ENCODE results near the gene ELMO1.
A peak's percentile ranks its signal among the peaks of the same experiment; 100 is the strongest.

ELMO1 gene

GRCh38 chr7:37056234-37056912 is 392.3 kb downstream of the ELMO1 start:
- no peak for DNase-seq (ENCODE audit: low read depth in 3 of 3)

GRCh38 chr7:37054624-37055241 is 393.9 kb downstream of the ELMO1 start:
- DNase-seq (ENCODE audit: low read depth in 3 of 3) = no peak

DNA sequence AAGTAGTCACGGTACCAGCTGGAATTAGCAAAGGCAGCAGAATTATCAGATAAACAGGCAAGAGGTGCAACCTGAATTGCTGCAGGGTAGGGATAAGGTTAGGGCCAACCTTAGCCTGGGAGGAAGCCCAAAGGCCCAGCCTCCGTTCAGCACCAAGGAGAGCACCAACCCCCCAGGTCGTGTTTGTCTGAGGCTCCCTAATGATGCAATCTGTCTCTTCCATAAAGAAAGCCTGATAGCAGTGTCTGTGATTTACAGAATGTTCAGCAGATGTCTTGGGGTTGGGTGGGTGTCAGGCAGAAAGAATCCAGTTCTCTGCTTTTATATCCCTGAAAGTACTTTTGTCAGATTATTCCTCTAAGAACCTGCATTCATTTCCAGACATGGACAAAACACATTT is 396.0 kb downstream of the ELMO1 start:
- DNase-seq (ENCODE audit: low read depth in 3 of 3) = no peak

- no peak for DNase-seq (ENCODE audit: low read depth in 3 of 3)
Measured at GRCh38 chr7:37050801-37051200, 397.9 kb downstream of the ELMO1 start.

DNA sequence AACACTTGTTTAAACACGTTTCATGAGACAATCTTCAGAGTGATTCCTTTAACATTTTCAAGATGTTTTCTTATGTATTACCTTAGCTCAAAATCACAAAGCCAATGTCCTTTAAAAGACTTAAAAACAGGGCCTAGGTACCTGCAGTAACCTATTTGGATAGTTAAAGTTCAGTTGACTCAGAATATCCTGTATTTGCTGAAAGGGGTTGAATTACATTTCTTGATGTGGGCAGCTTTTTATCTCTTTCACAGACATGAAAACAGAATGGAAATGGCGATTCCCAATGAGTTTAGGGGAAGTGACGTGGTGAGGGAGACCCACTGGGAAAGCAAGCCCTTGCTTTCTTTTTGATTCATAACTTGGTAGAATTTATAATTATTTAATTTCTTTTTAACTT is 400.0 kb downstream of the ELMO1 start:
- DNase-seq (ENCODE audit: low read depth in 3 of 3) = no peak

GRCh38 chr7:37047260-37047659 is 401.4 kb downstream of the ELMO1 start:
- no peak for DNase-seq (ENCODE audit: low read depth in 3 of 3)

DNA sequence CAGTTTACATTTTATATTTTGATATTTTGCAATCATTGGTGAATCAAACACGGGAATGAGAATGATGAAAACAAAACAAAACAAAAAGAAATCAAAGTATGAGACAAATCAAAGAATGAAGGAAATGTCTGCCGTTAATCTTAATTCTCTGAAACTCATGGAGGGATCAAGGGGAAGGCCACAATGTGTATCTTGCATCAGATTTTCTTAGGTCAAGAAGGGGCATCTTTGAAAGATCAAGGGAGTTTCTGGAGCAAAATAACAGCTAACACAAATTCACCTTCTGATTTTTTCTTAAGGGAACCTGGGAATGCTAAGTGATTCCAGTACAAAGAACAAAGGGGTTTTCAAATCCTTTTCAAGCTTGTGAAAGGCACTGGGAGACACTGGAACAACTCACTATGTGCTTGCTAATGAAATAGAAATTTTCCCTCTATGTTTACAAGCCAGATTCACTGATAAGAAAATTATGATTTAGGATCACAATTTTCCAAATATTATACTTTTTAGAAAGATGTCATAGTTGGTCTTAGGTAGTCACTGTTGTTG is 402.1 kb downstream of the ELMO1 start:
- DNase-seq (ENCODE audit: low read depth in 3 of 3) = no peak

GRCh38 chr7:37045681-37046179 is 402.9 kb downstream of the ELMO1 start:
- no peak for DNase-seq (ENCODE audit: low read depth in 3 of 3)

- DNase-seq (ENCODE audit: low read depth in 3 of 3) = no peak
Measured at GRCh38 chr7:37041461-37041860, 407.2 kb downstream of the ELMO1 start.

GRCh38 chr7:37040330-37040729 is 408.3 kb downstream of the ELMO1 start:
- no peak for DNase-seq (ENCODE audit: low read depth in 3 of 3)

- no peak for DNase-seq (ENCODE audit: low read depth in 3 of 3)
Measured at GRCh38 chr7:37039131-37039749, 409.4 kb downstream of the ELMO1 start.

DNA sequence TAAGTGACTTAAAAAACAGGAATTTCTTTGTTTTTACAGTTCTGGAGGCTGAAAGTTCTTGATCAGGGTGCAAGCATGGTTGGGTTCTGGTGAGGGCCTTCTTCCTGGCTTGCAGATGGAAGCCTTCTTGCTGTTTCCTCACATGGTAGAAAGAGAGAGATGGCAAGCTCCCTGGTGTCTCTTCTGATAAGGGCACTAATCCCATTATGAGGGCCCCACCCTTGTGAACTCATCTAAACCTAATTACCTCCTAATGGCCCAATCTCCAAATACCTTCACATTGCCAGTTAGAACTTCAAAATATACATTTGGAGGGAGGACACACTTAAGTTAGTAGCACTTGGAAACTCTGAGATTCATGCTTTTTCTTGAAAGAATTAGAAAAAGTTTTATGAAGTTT is 410.0 kb downstream of the ELMO1 start:
- DNase-seq (ENCODE audit: low read depth in 3 of 3) = no peak

DNA sequence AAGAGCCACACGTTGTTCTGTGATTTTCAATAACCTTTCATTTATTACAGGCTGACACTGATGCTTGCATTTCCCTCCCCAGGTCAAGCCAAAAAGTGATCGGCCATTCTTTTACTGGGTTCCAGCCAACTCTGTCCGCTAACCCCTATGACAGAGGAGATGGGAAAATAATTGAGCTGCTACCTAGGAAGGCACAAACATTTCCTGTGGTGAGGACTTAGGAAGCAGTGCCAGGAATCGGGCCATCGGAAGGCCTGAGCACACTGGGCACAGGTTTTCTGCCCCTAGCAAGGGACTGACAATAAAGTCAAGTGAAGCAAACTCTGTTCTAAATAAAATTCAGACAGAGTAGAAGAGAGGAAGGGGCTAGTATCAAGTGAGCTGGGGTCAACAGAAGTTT is 411.4 kb downstream of the ELMO1 start:
- DNase-seq (ENCODE audit: low read depth in 3 of 3) = no peak

DNA sequence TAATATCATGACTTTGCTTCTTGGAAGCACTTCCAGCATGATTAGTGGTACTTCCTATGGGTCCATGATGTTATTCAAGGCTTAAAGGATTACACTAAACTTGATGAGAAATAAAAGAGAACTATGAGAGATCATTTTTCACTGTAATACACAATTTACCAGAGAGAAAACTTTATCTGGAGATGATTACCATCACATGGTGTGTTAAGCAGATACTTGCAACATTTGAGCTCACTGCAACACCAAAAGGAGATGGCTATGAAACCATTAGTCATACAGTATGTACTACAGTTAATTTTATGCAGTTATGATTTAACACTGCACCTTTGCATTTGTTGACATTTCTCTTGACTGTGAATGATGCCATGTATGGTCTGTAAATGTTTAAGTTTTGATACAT is 413.0 kb downstream of the ELMO1 start:
- DNase-seq (ENCODE audit: low read depth in 3 of 3) = no peak

DNA sequence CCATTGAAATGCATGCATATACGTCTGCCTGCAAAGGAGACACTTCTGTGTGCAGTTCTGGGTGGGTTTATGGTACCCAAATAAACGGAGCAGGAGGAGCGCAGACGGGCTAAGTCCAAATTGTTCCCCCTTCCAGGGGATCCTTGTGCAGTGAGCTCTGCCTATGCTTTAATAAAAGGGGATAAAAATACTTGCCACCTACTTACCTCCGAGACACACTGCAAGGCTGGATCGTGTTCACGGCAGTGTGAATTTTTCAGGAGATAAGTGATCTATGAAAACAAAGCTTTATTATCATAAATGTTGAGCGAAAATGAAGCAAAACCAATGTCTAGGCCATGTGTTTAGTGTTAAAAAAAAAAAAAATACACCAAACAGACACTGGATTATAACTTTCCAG is 415.5 kb downstream of the ELMO1 start:
- no peak for DNase-seq (ENCODE audit: low read depth in 3 of 3)

- DNase-seq (ENCODE audit: low read depth in 3 of 3) = no peak
Measured at GRCh38 chr7:37032258-37032601, 416.4 kb downstream of the ELMO1 start.

- peak; percentile 25 to 41 (median 26) for DNase-seq (ENCODE audit: low read depth in 3 of 3)
Measured at GRCh38 chr7:37031571-37032257, 416.9 kb downstream of the ELMO1 start.

DNA sequence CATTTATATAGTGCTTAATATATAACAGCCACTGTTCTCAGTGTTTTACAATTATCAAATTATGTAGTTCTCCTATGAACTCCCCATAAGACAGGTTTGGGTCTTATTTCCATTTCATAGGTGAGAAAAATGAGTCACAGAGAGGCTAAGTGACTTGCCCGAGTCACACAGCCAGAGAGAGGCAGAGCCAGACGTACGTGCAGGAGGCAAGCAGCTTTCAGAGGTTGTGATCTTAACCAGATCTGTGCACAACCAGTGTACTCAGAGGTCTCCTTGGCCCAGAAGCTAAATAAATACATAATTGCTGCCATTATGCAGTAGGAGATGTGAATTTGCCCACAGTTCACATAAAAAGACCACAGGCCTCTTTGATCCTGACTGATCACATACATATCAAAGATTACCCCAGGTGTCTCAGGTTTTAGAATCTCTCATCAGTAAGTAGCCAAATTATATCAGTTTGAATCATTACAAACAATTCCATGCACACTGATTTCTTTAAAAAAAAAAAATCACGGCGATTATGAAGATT is 419.7 kb downstream of the ELMO1 start:
- DNase-seq (ENCODE audit: low read depth in 3 of 3) = peak in 2 of 3 experiments; percentile 6 to 40

DNA sequence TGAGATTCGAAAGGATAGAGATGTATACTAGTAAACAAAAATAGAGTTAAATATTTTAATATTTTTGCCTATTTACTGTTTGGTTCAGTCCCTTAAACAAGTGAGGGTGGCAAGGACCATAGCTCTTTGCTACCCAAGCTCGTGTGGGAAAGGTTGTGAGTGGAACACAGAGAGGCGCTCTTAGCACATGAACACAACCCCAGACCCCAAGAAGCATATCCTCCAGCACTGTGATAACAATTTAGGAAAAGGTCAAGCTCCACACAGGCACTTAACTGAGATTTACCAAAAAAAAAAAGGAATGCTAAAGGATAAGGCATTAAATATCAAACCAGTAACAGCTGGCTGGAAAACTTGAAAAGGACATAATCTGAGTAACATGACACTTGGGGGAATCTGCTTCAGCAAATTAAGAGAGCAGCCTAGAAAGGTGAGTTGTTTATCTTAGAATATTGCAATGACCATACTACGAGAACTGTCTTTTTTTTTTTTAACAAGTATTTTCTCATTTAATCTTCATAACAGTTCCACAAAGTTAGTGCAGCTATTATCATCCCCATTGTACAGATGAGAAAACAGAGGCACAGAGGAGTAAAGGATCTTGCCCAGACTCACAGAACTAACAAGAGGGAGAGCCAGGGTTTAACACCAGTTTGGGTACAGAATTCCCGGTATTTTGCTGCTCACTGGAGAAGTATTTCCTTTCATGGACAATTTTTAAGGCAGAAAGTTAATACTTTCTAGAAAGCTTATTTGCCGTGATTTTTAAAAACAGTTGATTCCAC is 420.9 kb downstream of the ELMO1 start:
- no peak for DNase-seq (ENCODE audit: low read depth in 3 of 3)

DNA sequence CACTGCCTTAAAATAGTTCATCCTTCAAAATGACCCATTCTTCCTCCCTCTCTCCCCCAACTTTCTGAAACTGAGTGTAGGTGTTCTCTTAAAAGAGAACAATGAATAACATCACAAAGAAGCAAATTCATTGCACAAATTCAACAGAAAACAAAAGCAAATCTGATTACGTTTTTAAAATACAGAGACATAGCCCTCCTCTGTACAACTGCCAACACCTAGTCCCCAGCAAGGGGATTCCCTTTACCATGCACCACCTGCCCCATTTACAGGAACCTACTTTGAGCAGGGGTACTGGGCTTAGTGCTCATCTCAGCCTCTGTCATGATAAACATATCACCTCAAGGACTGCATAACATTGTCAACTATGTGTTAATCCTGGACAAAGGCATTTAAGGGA is 421.6 kb downstream of the ELMO1 start:
- no peak for DNase-seq (ENCODE audit: low read depth in 3 of 3)

DNA sequence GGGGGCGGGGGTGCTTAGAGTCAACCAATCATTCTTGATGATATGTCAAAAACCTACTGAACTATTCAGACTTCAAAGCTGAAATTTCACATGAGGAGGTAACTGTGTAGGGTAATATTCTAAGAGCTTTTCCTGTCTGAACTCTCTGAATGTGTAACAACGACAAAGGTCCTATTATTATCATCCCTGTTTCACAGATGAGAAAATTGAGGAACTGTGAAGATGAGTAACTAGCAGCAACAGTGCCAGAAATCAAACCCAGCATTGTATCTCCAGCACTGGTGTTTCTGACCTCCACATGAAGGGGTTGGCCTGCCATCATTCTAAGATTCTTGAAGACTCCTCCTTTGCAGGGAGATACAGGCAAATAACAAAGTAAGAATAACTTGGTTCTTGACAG is 429.7 kb downstream of the ELMO1 start:
- no peak for DNase-seq (ENCODE audit: low read depth in 3 of 3)
